ENCODE data around the gene SRL.

SRL gene

GRCh38 chr16:4198816-4199215, 43.1 kb downstream of the SRL start:
- no peak for DNase-seq

- no peak for DNase-seq
Measured at GRCh38 chr16:4194661-4195060, 47.2 kb downstream of the SRL start.

GRCh38 chr16:4193920-4194319, 48.0 kb downstream of the SRL start:
- no peak for DNase-seq

GRCh38 chr16:4192206-4192605, 49.7 kb downstream of the SRL start:
- DNase-seq: no peak

GRCh38 chr16:4190712-4191333, 51.1 kb downstream of the SRL start:
- DNase-seq: no peak

GRCh38 chr16:4190086-4190485, 51.8 kb downstream of the SRL start:
- DNase-seq: no peak

- DNase-seq: no peak
Measured at GRCh38 chr16:4184038-4184702, 57.7 kb downstream of the SRL start.

GRCh38 chr16:4183237-4184037, 58.4 kb downstream of the SRL start:
- peak; percentile 96 for DNase-seq

GRCh38 chr16:4182581-4183236, 59.2 kb downstream of the SRL start:
- no peak for DNase-seq

- DNase-seq: no peak
Measured at GRCh38 chr16:4180511-4180910, 61.4 kb downstream of the SRL start.

- no peak for DNase-seq
Measured at GRCh38 chr16:4179763-4180260, 62.1 kb downstream of the SRL start.

GRCh38 chr16:4179020-4179419, 62.9 kb downstream of the SRL start:
- DNase-seq: no peak

GRCh38 chr16:4178468-4179010, 63.3 kb downstream of the SRL start:
- no peak for DNase-seq

- no peak for DNase-seq
Measured at GRCh38 chr16:4176906-4177417, 64.9 kb downstream of the SRL start.

GRCh38 chr16:4175849-4176248, 66.0 kb downstream of the SRL start:
- DNase-seq: no peak

GRCh38 chr16:4172070-4172469, 69.8 kb downstream of the SRL start:
- DNase-seq: no peak

GRCh38 chr16:4169415-4169814, 72.5 kb downstream of the SRL start:
- DNase-seq: no peak

- DNase-seq: no peak
Measured at GRCh38 chr16:4166821-4167220, 75.1 kb downstream of the SRL start.

GRCh38 chr16:4160658-4161430, 81.0 kb downstream of the SRL start:
- DNase-seq: no peak

- DNase-seq: no peak
Measured at GRCh38 chr16:4159726-4160125, 82.2 kb downstream of the SRL start.

- DNase-seq: no peak
Measured at GRCh38 chr16:4158143-4159093, 83.5 kb downstream of the SRL start.
